GM21825 (cell line): ENCODE measurements around the gene FANCI.

Source experiments
- ATAC-seq: cut with Tn5 transposase; IDR thresholded peaks from one replicate; pipeline ENCODE4 v1.9.1; 2021; ENCODE audit warnings: mild to moderate bottlenecking, moderate library complexity; ENCODE audit not compliant: unreplicated experiment

The FANCI gene

DNA sequence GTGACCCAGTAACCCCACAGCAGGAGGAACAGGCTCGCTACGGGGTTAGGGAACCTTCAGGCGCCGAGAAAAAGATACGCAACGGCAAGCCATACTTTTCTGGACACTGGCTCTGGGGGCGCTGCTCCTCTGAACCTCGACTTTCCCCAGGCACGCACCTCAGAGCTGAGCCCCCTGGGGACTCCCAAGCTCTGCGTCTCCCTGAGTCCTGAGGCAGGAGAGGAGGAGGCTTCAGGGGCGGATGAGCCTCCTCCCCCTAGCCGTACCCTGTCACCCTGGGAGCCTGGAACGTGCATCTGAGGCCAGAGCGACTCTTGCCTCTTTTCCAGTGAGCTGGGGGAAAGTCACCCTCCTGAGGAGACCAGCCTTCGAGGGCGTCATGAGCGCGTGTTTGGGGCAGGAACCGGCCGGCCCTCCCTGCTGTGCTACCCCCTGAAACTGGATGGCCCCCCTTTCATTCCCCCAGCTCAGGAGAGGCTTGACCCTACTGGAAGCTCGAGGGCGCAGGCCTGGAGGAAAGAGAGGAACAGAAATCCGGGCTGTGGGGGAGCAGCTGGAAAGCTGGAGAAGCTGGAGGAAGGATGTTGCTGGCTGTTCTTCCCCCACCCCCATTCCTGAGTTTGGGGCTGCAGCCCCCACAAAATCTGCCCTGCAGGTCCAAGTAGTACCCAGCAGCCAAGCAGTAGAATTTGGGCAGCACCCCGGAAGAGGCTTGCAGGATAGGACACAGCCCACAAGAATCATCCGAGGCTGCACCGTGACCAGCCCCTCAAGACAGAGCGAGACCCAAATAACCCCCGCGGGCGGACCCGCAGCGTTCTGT, 115.9 kb downstream of the FANCI start:
- no peak for ATAC-seq

DNA sequence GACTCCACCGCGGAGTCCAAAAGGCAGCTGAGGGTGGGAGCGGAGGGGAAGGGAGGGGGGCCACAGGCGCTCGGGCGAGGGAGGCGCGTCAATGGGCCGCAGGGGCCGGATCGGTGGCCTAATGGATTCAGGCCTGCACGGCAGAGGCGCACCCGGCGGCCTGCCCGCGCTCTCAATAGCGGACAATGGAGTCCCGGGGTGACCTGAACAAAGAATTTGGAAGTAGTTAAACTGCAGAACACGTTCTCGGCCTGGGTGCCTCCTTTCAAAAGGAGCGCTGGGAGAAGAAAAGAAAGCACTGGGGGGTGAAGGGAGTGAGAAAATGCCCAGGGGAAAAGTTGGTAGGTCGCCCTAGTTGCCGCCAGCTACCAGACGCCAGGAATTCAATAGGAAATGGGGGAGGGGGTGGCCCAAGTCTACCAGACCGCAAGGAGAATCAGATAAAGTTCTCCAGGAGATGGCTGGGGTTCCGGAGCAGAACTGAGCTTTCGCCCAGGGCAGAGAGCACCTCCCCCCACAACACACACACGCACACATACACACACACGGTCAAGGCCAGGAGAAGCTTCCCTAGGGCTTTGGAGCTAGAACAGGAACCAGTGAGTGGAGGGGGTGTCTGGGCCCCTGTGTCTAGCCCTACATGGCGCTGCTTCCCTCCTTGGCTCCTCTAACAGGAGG, 116.7 kb downstream of the FANCI start:
- ATAC-seq, result no peak

DNA sequence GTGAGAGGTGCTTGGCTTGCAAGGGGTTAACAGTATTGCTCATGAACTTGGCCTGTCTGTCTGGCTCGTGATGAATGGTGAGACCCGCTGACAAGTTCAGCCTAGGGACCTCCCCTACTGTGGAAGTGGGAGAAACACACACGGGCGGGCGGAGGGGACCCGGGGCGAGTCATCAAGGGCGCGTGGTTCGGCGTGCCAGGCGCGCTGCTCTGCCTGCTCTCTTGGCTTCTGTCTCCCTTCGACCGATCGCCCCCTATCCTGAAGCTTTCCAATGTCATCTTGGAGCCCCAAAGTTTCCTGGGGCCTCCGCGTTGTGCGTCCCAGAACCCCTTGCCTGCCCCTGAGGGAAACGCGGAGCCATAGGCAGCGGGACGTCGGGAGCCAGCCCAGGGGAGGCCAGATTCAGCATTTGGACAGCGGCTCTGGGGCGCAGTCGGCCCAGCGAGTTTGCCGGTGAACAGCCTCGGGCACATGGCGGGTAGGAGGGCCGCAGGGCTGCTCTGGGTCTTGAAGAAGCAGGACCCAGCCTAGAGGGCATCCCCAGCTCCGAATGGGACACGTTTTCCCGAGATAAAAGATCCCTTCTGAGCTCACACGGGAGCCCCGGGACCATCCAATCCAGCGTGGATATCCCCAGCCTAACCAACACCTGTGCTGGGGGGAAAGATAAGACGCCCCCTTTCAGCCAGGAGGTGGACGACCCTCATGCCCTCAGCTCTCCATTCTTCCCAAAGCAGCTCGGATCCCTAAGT, 117.8 kb downstream of the FANCI start:
- ATAC-seq, result no peak

DNA sequence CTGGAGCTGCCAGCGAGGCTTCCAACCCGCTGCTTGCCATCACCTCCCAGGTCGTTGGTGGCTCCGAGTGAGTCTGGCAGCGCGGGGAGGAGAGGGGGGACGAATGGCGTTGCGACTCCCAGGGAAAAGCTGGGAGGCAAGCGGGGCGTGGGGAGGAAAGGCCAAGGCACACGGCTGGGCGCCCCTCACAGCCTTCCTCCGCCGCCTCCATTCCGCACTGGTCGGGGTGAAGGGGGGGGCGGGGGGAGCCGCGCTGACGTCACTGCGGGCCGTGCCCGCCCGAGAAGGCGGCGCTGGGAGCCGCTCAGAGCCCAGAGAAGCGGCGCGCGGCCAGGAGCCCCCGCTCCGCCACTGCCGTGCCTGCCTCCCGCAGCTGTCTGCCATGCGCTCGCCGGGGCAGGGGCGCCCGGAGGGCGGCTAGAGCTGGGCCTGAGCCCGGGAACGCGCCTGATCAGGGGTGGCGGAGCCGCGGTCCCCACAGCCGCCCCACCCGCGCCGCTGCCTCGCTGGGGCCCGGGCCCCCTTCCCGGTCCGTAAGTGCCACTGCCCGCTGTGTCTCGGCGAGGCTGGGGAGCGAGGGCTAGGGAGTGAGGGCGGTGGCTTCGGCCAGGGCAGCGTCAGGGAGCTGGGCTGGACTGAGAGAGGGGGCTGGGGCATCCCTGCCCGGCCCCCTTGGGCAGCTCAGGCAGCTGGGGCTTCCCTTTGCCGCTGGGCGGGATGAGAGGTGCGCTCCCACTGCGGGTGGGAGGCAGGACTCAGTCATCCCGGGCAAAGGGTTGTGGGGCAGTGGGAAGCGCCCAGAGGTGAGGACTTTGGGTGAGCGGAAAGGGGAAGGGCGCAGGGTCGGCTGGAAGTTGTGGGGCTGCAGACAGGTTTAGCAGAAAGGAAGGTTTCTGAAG, 118.7 kb downstream of the FANCI start:
- ATAC-seq, result no peak

DNA sequence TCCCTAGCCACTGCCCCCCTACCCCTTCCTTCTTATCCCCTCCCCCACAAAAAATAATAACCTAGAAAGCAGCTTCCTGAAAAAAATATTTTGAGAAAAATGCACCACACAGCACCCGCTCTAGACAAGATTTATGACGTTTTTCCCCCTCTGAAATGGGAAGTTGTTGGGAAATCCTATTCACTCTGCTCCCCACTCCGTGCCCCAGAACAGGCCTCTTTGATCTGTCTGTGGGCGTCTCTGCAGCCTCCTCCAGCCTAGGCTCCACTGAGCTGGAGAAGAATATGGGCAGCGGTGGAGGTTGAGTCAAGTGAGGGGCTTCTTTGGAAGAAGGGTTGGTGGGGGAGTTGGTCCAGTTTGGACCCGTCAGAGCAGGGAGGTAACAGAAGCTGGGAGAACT, 119.4 kb downstream of the FANCI start:
- no peak for ATAC-seq

DNA sequence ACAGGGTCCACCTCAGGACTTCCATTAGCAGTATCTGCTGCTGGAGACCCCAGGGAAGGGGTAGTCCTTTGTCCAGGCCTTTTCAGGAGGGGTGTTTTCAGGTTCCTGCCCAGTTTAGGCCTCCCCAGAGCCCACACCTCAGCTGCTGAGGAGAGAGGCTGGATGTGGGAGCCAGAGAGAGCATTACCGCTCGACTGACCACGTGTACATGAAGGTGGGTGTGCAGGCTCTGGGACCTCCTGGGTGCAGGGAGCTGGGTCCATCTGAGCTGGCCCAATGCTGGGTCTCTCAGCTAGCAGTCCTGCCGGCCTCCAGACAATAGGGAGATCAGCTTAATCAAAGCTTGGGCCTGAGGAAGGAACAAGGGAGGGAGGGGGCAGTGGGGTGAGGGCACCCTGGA, 120.0 kb downstream of the FANCI start:
- ATAC-seq, result no peak

DNA sequence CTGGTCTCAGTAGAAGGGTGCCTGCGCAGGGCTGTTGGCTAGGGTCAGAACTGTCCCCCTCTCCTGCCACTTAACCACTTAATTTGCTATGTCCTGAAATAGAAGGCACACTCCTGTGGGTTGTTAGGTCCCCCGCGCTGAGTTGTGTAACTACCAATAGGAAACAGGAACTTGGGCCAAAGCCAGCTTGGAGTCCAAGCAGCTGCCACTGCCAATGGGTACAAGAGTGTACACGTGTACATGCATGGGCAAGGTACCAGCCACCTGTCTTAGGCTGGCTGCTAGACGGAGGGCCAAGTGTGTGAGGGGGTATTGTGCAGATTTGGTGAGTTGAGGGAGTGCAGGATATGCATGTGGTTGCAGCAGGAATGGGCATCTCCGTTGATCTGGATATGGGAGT, 120.6 kb downstream of the FANCI start:
- no peak for ATAC-seq

DNA sequence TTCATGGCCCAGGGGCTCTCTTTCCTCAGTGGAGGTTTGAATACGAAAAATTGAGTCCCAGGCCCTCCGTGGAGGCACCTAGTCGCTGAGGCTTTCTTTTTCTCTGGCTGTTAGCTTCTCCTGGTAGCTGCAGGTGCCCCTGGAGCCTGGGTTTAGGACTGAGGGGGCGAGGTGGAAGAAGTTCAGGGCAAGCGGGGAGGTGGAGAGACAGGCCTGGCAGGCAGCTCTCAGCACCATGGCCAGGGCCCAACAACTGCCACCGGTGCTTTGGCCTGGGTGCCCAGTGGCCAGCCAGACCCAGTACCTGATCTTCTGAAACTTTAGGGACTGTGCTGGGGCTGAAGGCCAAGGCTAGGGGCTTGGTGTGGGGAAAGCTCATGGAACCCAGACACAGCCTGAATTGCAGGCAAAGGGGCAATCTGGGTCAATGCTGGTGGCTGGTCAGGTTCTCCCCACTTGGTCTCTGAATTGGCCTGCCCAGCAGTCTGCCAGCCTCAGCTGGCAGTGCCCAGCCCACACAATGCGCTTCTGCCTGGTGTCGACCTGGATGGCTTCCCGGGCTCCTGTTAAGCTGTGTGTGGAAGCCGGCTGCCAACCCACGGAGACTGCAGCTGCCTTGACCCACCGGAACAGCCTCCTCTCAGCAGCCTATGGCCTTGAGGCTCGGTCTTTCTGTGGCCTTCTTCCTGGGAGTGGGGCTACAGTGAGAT, 121.1 kb downstream of the FANCI start:
- ATAC-seq, result no peak

DNA sequence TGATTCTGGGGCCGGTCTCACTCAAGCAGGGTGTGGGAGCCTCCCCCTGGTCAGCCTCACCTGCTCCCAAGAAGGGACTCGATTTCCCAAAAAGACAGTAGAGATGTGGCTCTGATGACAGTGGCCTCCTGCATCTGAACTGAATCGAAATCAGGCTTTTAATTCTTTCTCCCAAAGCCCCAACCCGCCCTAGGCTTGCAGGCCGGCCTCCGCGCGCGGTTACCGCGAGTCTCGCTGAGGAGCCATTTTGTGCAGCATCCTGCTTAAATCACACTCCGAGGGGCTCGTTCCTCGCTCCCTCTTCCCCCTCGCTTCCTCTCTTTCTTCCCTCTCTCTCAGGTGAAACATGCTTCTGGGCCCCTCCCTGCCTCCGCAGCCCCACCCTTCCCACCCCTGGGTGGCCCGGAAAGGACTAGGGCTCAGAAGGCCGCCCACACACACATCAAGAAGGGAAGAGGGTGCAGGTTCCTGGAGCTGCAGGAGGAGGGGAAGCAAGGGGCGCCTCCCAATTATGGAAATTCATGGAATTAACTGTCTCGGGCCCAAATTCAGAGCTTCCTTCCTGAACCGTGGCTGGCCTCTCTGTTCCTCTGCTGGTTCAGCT, 121.8 kb downstream of the FANCI start:
- no peak for ATAC-seq
